Measurements from ENCODE around the gene TIGIT.

The TIGIT gene

DNA sequence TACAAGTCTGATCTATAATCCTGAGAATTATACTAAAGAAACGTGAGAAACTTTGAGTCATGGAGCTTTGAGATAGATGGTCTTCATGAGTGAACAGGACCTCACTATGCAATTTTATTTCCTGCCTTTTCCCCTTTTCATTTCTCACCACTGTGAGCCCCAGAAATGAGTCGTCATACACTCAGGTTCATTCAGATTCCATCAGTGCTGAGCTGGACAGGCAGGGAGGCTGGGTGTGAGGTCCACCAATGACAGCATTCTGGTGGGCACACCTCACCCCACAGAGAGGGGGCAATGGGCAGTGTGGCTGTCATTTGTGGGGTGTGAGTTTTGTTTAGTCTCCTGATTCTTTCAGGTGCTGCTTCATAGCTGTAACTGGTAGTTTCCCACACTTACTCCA lies 16.9 kb downstream of the TIGIT start:
- no peak for DNase-seq (ENCODE audit: low read depth)

DNA sequence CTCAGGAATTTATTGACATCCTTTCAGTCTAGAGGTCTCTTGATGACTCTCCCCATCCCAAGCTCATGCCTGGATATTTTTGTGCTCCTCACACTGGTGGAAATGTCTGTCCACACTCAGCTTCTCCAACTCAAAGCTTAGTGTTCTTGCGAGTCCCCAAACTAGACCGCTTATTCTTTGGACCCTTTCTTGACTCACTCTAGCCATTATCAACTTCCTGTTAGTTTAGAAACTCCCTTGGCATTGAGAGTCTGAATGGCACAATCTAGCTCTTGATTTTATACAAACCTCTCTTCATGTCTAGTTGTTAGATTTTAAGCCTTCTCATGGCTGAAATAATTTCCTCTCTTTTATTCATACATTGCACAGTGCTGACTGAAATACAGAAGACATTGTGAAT lies 19.6 kb downstream of the TIGIT start:
- DNase-seq (ENCODE audit: low read depth), result no peak

DNA sequence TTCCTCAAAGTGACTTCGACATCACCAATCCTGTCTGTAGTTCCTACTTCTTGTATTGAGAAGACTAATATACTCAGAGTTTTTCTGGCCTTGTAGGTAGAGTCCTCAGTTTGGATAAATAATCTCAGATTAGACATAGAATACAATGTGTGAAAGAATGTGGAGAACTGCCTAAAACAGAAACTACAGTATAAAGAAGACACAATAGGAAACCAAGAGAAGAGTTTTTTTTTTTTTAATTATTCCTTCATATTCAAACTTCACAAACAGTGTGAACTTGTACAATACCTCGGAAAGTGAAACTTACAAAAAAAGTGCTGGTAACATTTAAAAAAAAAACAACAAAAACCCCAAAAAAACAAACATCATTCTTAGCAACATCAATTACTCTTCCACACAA lies 20.5 kb downstream of the TIGIT start:
- no peak for DNase-seq (ENCODE audit: low read depth)

DNA sequence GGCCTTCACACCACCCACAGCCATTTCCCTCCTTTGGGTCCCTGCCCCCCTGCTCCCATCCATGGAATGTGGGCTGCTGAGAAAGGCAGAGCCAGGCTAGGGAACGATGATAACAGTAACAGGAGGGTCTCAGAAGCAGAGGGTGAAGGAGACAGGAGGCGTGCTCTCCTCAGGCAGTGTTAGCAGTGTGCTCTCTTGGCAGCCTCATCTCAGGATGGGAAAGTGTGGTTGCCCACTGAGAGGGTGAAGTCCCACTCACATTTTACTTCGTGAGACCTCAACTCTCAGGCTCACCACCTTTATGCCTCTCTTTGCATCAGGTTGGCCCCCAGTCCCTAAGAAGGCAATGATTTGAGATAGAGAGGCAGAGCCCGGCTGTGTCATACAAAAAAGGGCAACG lies 24.5 kb downstream of the TIGIT start:
- no peak for DNase-seq (ENCODE audit: low read depth)

DNA sequence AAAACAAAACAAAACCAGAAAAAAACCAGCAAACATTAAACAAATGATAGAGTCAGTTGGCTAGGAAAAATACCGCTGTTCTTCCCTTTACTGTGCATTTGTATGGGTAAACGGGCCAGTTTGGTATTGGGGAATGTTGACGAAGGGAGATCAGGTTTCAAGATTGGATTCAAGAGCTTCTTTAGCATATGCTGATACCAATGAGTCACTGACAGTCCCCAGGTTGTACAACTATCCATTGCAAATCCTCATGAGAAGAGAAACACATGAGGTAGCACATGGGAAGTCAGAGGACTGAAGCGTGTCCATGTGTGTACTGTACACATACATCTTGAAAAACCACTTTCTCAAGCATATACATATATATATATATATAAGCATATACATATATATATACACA lies 25.6 kb downstream of the TIGIT start:
- no peak for DNase-seq (ENCODE audit: low read depth)

DNA sequence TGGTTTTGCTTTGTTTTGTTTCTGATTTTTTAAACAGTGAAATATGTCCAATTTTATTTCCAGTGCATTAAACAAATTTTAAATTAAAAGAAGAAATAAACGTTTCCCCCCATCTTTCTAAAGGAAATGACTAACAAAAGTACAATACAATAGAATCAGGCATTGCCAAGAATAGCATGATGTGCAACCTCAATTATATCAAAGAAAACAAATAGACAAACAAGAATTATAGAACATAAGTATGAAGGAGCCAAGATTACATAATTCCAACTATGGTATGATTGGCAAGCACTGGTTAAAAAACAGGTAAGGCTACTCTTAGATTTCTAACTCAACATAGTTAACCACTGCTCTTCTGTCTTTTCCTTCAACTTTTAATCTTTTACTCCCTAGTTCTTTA lies 26.4 kb downstream of the TIGIT start:
- DNase-seq (ENCODE audit: low read depth), result no peak

DNA sequence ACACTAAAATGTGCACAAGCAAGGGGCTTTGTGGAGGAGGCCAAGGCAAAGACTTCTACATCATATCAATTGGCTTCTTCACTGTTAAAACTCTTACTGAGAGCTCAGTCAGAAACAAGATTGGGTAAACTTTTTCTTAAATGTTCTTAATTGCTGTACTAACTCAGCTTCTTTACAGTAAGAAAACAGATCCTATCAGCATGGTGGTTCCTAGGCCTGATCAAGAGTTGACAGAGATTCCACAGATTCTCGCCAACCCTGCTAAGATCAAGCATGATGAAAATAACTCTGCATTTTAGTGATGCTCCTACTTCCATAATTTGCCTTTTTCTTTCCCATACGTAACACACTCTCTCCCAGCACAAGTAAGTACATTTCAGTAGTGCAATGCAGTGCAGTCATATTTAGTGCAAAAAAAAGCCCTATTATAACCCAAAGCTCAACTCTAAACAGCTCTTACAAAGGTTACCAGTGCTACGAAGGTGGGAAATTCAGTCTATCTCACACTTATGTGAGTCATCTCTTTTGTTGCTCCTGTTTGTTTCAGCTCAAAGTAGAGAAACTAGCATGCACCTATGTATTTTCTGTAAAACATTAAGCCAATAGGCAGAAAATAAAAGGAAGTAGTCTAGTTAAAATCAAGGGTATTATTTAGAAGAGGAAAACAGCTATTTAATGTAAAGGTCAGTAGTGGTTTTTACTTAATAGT lies 29.9 kb downstream of the TIGIT start:
- DNase-seq (ENCODE audit: low read depth), result no peak

DNA sequence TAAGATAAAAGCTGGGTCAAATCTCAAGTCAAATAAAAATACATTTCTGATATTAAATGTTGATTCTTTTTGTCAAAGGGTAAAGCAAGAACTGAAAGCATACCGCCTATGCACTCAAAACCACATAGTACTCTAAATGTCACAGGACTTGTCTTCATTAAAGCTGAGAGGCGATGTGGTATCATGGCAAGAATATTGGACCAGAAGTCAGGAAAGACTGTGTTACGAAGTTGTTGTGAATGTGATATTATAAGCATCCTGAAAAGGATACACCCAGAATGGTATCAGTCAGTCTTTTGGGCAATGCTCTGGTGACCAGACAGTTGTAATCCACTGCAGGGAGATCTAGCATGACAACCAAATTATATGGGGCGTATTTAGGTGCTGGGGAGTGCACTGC lies 33.8 kb downstream of the TIGIT start:
- no peak for DNase-seq (ENCODE audit: low read depth)

DNA sequence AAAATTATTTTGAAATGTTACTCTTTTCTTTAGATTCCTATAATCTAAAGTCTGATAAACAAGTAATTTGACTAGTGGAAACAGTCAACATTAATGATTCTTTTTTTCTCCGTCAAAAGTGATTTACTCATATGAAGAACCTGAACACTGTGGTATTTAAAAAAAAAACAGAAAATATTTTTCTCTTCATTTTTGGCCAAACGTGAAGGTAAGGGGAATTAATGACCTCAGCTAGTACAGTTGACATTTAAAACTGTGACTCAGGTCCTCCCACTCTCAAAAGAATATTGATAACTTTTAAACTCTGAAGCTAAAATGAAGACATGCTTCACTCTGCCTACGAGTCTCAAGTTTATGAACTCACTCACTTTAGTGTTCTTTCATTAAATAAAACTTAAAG lies 34.5 kb downstream of the TIGIT start:
- DNase-seq (ENCODE audit: low read depth), result no peak

DNA sequence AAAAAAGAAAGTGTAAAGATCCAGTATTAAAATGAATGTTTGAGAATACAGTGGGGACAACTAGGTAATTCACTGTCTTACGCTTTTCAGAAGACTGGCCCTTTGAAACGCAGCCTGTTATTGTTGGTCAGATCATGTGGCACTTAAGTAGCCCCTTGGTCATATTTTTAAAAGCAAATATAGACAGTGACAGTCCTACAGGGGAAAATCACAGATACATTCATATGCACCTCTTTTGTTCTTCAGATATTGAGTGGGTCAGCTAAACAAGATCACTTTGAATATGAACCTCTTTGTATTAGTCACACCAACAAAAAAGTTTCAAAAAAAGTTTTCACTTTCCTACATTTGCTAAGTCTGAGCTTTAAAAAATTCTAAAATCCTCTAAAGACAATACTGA lies 36.0 kb downstream of the TIGIT start:
- DNase-seq (ENCODE audit: low read depth), result no peak

DNA sequence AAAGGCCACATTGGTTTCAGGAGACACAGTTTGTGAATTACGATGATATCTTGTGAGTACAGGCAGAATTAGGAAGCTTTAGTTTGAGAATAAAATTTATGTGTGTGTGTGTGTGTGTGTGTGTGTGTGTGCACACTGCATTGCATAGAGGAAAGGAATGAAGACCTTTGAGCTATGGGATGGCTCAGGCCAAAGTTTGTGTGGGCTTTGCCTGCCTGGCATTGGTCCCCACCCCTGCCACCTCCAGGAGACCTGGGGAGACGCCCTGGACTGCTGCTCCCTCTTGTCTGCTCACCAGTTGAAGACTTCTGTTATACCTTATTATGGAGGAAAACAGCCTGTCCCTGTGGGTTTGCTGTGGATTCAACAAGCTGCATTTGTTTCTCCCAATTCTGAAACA lies 37.2 kb downstream of the TIGIT start:
- no peak for DNase-seq (ENCODE audit: low read depth)

DNA sequence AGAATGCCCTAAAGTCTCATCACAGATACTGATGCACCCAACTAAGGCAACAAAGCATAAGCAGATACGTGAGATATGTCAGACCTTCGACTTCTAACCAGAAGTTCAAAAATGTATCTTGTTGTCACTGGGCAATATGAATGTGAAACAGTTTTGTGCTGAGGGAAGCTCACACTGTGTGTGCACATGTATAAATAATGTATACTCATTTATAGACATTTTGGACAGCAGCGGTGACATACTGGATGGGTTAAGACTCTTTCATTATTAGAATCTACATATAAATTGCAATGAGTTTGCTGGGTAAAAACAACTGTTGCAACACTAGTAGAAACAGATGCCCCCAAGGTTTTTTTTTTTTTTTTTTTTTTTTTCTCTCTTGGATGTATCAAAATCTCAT lies 37.9 kb downstream of the TIGIT start:
- no peak for DNase-seq (ENCODE audit: low read depth)

DNA sequence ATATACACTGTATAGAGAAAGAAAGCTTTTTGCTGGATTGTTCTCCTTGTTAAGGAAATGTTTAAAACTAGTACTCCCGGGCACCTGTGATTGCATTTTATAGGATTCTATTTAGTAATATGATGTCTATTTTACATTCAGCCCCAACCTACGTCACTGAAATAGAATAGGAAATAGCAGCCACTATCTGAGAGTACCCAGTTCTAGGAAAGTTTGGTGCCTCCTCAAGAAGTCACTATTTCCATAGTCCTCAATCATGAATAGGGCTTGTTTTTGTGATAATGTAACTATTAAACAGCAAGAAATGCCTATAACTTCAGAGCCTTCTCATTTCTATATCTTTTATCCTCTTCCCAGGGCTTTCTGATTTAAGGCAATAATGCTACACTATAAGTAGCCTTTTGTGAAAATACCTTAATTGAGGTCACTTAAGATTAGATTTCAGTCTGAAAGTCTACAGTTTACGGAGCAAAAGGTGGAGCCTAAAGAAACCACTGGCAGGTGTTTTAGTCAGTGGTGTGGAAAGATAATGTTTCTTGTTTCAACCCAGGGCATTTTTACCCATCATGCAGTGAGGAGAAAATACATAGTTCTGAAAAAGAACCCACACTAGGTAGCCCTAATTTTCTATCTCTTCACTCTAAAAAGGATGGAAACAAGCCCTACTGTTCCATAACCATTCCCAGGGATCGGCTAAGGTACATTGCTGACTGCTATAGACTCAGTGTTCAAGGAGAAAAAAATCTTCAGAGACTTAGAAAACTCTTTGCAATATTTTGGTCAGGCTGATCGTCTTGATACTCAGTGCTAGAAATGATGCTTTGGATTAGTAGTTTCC lies 38.7 kb downstream of the TIGIT start:
- DNase-seq (ENCODE audit: low read depth), result no peak

DNA sequence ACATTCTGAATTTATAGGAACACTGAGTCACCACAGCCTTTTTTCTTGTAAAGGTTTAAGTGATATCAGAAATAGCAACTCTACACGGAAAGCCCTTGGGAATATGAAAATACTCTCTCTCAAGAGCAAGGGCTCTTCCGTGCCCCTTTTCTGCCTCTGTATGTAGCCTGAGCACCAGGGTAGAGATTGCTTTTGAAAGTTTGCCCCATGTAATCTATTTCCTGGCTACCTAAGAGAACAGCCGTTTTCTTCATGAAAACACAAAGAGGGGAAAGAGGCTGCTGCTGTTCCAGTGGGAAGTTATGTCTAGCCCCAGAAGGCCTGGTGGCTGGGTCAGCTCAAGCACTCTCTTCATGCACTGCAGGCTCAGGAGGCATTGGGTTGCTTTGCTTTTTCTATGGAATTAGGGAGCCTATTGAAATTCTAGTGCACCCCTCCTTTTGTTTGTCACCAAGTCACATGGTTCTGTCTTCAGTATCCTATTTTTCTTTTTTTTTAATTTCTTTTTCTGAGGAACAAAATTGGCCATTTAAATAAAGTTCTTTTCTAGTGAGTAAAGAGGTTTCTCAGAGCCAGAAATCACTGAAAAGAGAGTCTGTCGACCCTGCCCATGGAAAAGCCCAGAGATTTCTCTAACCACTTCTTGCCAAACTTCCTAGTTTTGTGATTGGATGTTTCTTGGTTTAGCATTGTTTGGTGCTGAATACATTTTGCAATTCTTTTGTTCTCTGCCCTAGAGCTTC lies 39.5 kb downstream of the TIGIT start:
- DNase-seq (ENCODE audit: low read depth), result no peak

DNA sequence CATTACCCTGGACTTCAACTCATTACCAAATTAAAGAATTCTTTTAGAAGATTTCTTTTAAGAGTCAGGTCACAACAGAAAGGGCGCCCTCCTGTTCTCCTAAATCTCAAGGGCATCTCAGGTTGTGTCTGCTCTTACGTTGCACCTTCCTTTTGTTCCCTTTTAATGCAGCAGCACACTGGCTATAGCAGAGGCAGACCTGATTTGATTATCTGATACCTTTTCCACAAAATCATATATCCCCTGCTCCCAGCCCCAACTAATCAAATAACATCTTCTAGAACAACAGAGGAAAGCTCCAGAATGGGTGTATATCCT lies 40.1 kb downstream of the TIGIT start:
- no peak for DNase-seq (ENCODE audit: low read depth)

DNA sequence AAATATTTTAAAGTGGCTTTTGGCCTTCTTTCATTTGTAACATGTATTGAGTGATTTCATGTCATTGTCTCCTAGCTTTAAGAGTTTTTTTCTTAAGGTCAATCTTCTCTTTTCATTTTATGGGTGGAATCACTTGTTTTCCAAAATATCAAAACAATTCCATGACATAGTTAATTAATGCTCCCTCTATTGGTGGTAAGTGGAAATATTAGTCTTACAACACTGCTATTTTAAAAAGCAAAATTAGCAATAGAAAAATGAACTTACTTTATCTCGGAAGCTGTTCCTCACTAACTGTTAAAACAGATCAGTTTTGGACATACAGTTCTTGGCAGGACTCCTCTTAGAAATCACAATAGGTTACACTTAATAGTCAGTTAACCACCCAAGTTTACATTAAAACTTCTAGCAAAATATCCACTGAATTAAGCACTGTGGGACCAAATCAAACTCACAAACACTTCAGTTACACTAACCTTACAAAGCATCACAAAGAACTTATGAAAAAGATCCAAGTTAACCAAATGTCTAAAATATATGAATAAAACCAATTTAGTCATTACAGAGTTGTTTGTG lies 42.4 kb downstream of the TIGIT start:
- DNase-seq (ENCODE audit: low read depth), result no peak

DNA sequence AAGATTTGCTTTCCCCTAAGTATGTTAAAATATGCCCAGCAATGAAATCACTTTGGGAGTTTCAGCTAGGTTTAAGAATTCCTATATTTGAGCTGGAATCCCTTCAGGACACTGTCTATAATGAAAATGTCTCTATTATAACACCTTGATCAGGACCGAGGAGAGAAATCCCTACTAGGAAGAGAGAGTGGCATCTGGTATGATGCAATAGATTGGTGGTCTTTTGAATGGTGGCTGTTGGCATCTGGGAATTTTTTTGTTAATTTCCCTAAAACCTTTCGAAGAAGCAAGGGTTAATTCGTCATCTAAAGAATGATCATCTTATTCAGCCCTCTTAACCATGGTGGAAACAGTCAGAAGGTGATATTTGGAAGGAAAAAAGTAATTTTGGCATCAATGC lies 43.0 kb downstream of the TIGIT start:
- no peak for DNase-seq (ENCODE audit: low read depth)

DNA sequence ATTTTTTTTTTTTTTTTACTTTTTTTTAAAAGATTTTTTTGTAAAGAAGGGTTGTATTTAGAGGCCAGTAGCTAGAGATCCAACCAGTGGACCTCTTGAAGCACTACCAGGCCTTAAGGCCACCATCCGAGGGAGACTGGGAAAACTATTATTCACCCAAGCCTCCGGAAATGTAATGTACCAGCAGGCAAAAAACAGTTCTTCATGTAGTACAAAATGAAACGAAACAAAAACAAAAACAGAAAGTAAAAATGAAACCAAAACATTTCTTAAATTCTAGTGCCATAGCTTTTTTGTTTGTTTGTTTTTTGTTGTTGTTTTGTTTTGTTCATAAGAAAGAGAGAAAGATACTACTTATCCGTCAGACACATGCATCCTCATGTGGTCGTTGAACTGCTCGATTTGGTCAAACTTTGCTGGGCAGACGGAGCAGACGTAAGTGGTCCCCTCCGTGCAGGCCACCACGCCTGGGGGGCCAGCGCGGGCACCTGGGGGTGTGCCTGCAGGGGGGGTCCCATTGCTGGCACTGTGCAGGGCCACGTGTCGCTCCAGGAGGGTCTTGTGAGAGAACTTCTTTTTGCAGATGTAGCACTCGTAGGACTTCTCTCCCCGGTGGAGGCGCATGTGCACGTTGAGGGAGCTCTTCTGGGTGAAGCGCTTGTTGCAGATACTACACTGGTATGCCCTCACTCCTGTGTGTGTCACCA lies 45.0 kb downstream of the TIGIT start:
- no peak for DNase-seq (ENCODE audit: low read depth)

DNA sequence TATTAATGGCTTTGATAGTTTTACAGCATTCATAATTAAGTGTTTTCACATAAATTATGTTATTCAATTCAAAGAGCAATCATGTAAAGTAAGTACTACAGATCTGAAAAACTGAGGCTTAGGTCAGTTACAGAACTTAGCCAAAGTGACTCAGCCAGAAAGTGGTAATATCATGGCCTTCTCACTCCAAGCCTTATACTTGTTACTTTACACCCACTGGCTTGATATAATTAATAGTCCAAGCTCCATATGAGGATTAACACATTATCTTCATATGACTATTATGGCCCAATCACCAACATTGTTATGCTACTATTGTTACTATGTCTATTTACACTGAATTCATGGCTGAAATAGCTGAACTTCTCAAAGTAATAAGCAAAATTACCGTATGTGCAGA lies 50.7 kb downstream of the TIGIT start:
- no peak for DNase-seq (ENCODE audit: low read depth)

DNA sequence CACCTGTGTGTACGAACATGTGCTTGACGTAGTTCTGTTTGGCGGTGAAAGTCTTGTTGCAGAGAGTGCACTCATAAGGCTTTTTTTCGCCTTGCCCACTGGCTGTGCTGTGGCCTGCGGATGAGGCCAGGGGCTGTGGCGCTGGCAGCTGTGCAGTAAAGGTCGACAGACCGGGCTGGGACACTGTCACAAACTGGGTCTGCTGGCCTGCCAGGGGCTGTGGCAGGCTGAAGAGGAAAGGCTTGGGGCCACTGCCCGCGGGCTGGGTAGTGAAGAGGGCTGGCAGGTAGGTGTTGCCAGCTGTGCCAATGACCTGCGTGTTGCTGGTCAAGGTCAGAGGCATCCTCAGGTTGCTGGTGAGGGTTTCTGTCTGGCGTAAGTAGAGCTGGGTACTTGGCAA lies 56.4 kb downstream of the TIGIT start:
- DNase-seq (ENCODE audit: low read depth), result no peak

DNA sequence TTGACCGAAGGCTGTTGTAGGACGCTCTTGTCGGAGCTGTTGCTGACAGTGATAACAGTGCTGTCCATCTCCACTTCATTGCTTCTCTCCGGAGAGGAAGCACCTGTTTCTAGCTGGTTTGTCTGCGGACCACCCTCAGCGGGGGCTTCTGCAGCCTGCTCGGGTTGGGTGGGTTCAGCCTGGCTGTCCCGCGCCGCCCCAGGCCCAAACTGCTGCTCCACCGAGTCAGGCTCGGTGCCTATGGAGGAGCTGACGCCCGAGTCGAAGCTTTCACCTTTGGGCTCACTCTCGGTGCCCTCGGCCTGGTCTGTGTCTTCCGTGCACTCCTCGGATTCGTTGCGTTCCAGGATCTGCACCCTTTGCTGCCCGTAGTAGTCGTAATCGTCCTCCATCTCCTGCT lies 56.9 kb downstream of the TIGIT start:
- no peak for DNase-seq (ENCODE audit: low read depth)

DNA sequence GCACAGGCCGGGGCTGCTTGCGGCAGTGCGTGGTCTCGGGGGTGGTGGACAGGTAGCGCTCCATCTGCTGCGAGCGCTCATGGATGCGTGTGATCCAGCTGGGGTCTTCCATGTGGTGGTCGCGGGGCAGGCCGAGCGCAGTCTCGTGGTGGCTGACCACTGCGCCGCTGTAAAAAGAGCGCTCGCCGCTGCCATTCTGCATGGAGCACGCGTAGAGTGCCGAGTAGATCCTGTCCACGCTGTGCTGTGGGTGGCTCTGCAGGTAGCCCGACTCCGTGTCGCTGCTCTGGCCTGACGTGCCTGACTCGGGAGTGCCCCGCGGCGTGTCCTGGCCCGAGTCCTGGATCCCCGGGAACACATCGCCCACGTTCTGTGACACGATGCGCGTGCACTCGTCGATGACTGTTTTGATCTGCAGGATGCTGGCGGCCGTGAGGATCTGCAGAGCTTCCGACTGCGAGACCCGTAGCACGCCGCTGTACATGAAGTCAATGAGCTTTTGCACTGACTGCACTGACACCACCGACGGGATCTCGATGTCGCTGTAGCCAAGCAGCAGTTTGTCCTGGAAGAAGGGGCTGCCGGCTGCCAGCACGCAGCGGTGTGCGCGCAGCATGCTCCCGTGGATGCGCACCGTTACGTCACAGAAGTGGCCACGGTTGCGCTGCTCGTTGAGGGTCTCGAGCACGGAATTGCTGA lies 57.4 kb downstream of the TIGIT start:
- DNase-seq (ENCODE audit: low read depth), result no peak
